ENCODE results near the gene CCDC187.

Gene CCDC187

DNA sequence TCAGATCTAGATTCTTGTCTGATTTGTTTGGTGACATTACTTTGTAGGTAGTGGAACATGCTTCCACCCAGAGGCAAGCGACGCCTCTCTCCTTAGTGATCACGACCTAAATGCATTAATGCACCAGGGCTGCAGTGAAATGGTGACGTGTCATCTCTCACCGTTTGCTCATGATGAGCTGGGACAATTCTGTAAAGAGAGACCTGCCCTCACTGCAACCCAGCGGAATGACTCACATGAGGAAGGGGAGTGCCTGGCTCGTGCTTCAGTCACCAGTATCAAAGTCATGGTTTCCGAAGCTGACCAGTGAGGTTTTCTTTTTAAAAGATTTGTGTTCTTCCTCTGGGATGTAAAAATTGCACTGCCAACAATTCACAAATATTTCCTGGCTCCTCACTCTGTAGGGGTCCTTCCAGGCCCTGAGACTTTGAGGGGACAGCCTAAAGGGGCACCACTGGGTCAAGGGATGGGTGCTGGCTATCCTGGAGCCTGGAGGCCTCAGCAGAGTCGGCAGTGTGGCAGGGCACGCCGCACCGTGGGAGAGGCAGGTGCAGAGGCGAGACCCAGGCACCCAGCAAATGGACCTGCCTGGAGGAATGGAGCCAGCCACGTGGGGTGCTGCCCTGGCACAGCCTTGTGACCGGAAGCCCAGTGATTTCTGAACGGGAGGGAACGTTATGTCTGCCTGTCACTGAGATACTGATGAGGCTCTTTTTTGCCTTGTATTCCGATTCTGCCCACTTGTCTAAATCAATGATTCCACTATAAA, 75.6 kb downstream of the CCDC187 start:
- DNase-seq, result peak in 1 of 51 donors; percentile 7

DNA sequence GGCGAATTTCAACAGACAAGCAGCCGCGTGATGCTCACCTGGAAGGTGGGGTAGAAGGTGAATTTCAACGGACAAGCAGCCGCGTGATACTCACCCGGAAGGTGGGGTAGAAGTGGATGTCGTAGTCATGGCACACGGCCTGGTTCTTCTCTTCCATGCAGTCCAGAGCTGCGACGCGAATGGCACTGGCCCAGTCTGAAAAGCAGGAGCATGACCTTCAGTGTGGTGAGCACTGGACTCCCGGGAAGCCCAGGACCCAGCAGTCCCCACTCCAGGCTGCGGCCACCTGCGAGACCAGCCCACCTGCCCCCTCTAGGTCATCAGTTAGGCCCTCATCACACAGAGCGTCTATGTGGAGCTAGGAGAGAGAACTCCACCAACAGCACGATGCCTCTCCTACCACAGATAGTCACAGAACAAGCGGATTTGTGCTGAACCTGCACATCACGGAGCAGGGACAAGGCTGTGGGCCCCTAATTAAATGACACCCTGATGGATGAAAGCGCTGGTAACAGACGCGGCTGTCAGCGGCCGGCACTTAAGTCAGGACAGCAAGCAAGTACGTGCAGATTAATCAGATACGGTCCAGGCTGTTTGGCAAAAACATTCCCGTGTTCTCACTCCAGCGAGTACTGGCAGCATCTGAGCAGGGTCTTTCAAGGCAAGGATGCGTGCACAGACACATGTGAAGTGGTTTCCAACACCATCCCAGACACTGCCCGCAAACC, 77.0 kb downstream of the CCDC187 start:
- DNase-seq, result no peak

DNA sequence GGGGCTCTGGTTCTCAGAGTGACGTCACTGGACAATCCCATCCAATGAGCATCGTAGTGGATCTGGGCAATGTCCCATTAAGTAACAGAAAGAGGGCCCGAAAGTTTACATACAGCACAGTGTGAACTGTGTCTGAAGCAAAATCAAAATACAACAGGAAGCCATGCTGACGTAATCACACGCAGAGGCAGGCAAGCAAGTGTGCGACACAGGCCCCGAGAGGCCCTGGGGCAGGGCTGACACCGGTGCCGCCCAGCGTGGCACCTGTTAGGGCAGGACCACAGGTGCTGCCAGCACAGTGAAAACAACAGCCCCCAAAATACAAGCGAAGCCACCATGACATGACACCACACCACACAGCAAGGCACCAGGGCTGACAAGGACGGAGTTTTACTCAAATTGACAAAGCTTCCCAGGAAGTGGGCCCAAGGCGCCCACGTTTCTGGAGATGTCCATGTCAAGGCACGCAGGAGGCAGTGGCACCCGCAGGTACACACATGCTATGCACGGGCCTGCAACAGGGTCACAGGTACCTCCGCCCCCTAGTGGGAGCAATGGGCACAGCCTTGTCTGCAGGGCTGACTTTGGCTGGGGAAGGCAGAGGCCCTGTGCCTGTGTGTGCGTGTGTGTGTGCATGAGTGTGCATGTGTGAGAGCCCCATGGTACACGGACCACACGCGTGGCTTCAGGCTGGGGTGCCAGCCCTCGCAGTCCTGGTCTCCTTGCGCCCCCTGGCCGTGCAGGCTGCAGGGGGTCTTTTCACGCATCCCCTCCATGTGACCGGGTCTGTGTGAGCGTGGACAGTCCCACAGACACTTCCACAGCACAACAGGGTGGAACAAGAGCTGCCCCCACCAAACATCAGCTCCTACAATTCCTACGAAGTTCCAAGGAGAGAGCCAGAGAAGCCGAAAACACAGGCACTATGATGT, 77.9 kb downstream of the CCDC187 start:
- DNase-seq, result peak in 8 of 51 donors; percentile 6 to 26 (median 19)

DNA sequence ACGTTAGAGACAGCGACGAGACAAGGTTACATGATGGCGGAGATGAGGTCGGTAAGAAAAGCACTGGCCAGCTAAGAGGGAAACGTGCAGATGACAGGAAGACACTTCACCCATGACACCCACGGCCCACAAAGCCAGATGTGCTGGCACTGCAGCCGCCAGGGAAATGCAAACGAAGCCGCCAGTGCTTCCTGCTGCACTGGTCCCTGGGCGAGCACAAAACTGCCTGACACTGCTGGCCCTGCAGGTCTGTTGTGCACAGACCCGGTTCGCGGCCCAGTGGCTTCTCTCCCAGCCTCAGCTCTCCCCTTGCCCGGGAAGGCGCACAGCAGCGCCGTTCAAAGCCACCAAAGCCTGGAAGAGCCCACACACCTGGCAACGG, 78.5 kb downstream of the CCDC187 start:
- no peak for DNase-seq

GRCh38 chr9:136223871-136224640, 79.8 kb downstream of the CCDC187 start:
- no peak for DNase-seq

DNA sequence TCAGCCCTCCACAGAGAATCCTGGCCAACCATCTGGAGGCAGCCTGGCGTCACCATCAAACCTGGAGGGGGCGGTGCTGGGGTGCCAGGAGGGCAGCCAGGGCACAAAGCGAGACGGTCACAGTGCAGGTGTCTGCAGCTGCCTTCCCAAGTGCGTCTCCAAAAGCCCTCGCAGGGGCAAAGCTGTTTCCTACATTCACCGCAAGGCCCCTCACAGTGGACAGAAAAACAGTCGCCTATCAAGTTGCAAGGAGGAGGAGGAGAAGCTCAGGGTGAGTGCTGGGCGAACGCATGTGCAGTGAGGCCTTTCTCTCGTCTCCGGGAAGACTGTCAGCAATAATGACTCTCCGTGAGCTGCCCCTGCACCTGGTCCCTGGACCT, 81.0 kb downstream of the CCDC187 start:
- DNase-seq, result no peak

GRCh38 chr9:136222166-136222905, 81.6 kb downstream of the CCDC187 start:
- no peak for DNase-seq

- no peak for DNase-seq
Observed at GRCh38 chr9:136220017-136220729, 83.7 kb downstream of the CCDC187 start.

- DNase-seq, result no peak
Observed at GRCh38 chr9:136219276-136219675, 84.6 kb downstream of the CCDC187 start.

GRCh38 chr9:136218673-136219072, 85.2 kb downstream of the CCDC187 start:
- DNase-seq, result no peak

- DNase-seq, result no peak
Observed at GRCh38 chr9:136218271-136218670, 85.6 kb downstream of the CCDC187 start.

DNA sequence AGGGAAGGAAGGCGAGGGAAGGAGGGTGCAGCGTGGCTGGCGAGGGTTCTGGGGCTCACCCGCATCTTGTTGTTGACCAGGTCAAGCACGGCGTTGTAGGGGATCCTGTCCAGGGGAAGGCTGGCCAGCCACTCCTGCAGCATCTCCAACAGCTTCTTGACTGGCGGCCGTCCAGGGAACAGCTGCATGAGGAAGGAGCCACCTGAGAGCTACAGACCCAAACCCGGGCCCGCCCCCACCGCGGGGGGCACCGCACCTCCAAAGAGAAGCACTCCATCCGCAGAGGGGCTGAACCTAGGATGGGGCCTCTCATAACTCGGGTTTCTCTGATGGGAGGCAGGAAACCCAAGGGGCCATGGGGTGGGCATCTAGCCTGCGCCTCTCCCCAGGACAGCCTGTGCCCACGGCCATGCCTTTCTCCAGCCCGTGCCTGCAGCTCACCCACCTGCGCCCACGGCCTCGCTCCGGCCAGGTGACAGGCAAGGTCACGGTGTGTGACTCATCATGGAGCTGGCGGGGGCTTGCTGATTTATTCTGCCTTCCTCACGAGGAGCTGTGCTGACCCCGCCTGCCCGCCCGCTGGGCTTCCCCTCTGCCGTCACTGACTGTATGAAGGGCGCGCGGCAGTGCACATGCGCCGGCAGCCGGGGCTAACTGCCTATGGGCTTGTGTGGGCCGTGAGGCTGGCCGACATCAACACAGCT, 87.2 kb downstream of the CCDC187 start:
- DNase-seq, result no peak

- no peak for DNase-seq
Observed at GRCh38 chr9:136213733-136214132, 90.2 kb downstream of the CCDC187 start.

DNA sequence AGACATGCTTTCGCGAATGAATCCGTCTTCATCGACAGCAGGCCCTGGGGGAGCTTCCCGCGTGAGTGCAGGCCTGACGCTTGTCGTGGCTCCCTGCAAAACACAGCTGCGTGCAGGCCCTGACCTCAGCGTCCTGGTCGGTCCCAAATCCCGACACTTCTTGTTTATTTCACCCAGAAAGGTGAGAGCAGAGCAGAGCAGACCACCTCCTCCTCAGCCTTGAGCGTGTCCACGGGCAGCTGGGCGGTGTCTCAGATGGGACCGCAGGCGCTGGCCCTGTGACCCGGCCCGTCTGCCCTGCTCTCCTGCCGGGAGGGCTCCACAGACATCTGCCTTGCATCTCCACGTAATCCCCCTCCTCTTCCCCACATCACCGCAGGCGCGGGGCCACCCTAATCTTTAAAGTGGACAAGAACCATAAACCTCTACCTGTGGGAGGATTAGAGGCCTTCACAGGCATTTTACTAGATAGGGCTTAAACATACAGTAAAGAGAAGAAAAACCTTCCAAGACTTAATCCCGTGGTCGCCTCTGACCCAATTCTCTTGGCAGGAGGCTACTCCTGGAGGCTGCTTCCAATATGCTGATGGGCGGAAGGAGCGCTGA, 91.4 kb downstream of the CCDC187 start:
- DNase-seq, result no peak

GRCh38 chr9:136211441-136212344, 92.2 kb downstream of the CCDC187 start:
- no peak for DNase-seq

DNA sequence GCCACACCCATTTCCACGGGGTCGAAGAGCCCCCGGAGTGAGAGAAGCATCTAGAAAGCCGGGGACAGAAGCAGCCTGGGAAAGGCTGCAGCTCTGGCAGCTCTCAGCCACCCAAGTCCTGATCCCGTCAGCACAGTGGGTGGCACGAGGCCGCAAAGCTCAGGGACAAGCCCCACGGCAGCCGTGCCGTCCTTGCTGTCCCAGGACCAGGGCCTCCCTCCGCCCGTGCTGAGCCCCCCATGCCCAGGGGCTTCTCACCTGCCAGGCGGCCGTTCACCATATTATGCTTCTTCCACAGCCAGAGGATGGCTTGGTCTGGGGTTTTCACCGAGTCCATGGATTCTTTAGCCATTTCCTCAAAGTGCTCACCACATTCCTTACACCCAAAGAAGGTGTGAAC, 92.9 kb downstream of the CCDC187 start:
- no peak for DNase-seq

DNA sequence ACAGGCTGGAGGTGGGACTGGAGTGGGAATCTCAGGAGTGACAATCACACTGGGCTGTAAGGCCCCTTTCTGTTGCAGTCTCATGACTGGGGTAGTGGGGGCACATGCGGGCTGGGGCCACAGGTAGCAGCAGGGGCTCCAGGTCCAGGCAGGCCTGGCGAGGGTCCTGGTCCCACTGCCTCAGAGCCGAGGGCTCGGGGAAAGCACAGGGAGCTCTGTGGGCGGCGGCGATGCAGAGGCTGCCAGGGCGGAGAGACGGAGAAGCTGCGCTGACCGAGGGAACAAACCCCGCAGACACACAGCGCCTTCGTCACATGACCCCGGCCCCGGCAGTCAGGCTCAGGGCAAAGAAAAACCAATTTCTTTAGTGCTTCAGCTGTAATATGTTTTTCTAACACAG, 93.6 kb downstream of the CCDC187 start:
- DNase-seq, result no peak

DNA sequence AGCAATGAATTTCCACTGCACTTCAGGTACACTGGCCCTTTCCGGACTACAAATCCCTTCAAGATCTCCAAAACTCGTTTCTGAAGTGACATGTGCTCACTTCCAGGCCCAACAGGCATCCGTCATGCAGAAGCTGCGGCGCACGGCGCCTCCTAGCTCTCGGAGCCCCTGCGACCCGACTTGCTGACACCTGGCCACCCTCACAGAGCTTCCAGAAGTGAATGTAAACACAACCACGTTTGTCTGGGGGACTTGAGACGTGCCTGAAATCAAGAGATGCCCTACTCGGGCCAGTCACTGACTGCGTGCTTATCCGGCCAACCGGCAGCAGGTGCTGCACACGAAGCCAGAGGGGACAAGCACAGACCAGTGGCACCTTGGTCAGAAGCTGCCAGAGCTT, 94.1 kb downstream of the CCDC187 start:
- no peak for DNase-seq

Measured in hypothalamus (tissue), 51 donors.